IMR-90 (cell line): ENCODE results near the gene DPP10. TPM values are rescaled to one million over a fixed set of nuclear protein-coding genes. Genes with fewer than 3 reads are reported as not detected.

ENCODE experiments used
- ATAC-seq: fragments of 200-7000 bp; cut with Tn5 transposase; 2 replicates; pipeline ENCODE4 v1.9.1; 2020; ENCODE audit warnings: low read depth, mild to moderate bottlenecking, moderate library complexity
- BruUV-seq: library from RNA; stranded (reverse); fragments of 400-500 nt; replicated peaks from 2 replicates; lab custom pipeline; 2021; lab: Mats Ljungman, UMichigan
- CTCF ChIA-PET: fragments of 300-600 bp; formaldehyde crosslinking; extraction: SDS; loops from one replicate; lab custom pipeline; 2021; ENCODE audit warnings: antibody characterized with exemption; lab: Yijun Ruan, JAX
- POLR2A ChIA-PET: fragments of 300-600 bp; sonication (Branson Sonifier 250); formaldehyde crosslinking; loops from one replicate; lab custom pipeline; 2022; ENCODE audit warnings: antibody characterized with exemption; ENCODE audit not compliant: unreplicated experiment; lab: Charles Lee
- DNase-seq: peaks from one replicate; pipeline ENCODE4 v3.0.0; 2013
- H2AFZ ChIP-seq: replicated peaks from 2 replicates; pipeline ENCODE3; 2013; ENCODE audit warnings: low read length, mild to moderate bottlenecking; ENCODE audit not compliant: poor library complexity
- H2AK5ac ChIP-seq: 2 replicates; pipeline ENCODE4 v1.6.1; 2013; ENCODE audit warnings: low read depth, low read length, inconsistent platforms
- H2AK9ac ChIP-seq: replicated peaks from 2 replicates; pipeline ENCODE3; 2013; ENCODE audit warnings: mild to moderate bottlenecking, low read depth, low read length, moderate library complexity; ENCODE audit not compliant: poor library complexity
- H2BK120ac ChIP-seq: 2 replicates; pipeline ENCODE4 v1.6.1; 2013; ENCODE audit warnings: low read depth, low read length, inconsistent platforms
- H2BK15ac ChIP-seq: 3 replicates; pipeline ENCODE4 v1.6.1; 2013; ENCODE audit warnings: low read depth, low read length, inconsistent platforms
- H2BK20ac ChIP-seq: 2 replicates; pipeline ENCODE4 v1.6.1; 2013; ENCODE audit warnings: low read depth, mild to moderate bottlenecking, inconsistent platforms, low read length, moderate library complexity
- H2BK5ac ChIP-seq: 2 replicates; pipeline ENCODE4 v1.6.1; 2013; ENCODE audit warnings: mild to moderate bottlenecking, low read depth, low read length, inconsistent platforms; ENCODE audit not compliant: poor library complexity, severe bottlenecking
- H3K14ac ChIP-seq: replicated peaks from 2 replicates; pipeline ENCODE4 v1.6.1; 2013; ENCODE audit warnings: low read depth, low read length, inconsistent platforms
- H3K18ac ChIP-seq: 2 replicates; pipeline ENCODE4 v1.6.1; 2013; ENCODE audit warnings: low read depth, low read length, control low read depth
- H3K23ac ChIP-seq: 2 replicates; pipeline ENCODE4 v1.6.1; 2013; ENCODE audit warnings: low read depth, low read length, inconsistent platforms
- H3K27ac ChIP-seq: 2 replicates; pipeline ENCODE4 v1.5.1; 2013; ENCODE audit warnings: mild to moderate bottlenecking, control low read depth, low read length; ENCODE audit not compliant: insufficient read depth
- H3K27me3 ChIP-seq: 2 replicates; pipeline ENCODE4 v1.6.1; 2013; ENCODE audit warnings: low read length; ENCODE audit not compliant: control insufficient read depth, insufficient read depth
- H3K36me3 ChIP-seq: 2 replicates; pipeline ENCODE4 v1.6.1; 2013; ENCODE audit warnings: low read length, mixed read lengths; ENCODE audit not compliant: control insufficient read depth, insufficient read depth
- H3K4ac ChIP-seq: 2 replicates; pipeline ENCODE4 v1.6.1; 2013; ENCODE audit warnings: low read depth, low read length, inconsistent platforms
- H3K4me1 ChIP-seq: 2 replicates; pipeline ENCODE4 v1.6.1; 2013; ENCODE audit warnings: low read length, mixed read lengths; ENCODE audit not compliant: control insufficient read depth, insufficient read depth
- H3K4me2 ChIP-seq: 2 replicates; pipeline ENCODE4 v1.6.1; 2013; ENCODE audit warnings: low read depth, mild to moderate bottlenecking, control low read depth, low read length, moderate library complexity
- H3K4me3 ChIP-seq: 2 replicates; pipeline ENCODE4 v1.5.1; 2013; ENCODE audit warnings: low read depth, mild to moderate bottlenecking, control low read depth, low read length, moderate library complexity; ENCODE audit not compliant: insufficient read depth
- H3K56ac ChIP-seq: 2 replicates; pipeline ENCODE4 v1.6.1; 2013; ENCODE audit warnings: low read length, inconsistent platforms; ENCODE audit not compliant: insufficient read depth; ENCODE audit errors: extremely low read depth
- H3K79me1 ChIP-seq, 2 experiments: 2 replicates each; pipeline ENCODE4 v1.6.1; 2013; ENCODE audit warnings: low read length in 2 of 2, inconsistent platforms in 1 of 2, low read depth in 1 of 2
- H3K9ac ChIP-seq: 2 replicates; pipeline ENCODE4 v1.6.1; 2013; ENCODE audit warnings: low read depth, low read length, control low read depth
- H3K9me1 ChIP-seq: 2 replicates; pipeline ENCODE4 v1.6.1; 2013; ENCODE audit warnings: low read length, inconsistent platforms; ENCODE audit not compliant: insufficient read depth
- H3K9me3 ChIP-seq: 2 replicates; pipeline ENCODE4 v1.6.1; 2013; ENCODE audit warnings: low read length; ENCODE audit not compliant: control insufficient read depth, insufficient read depth
- H4K20me1 ChIP-seq: 2 replicates; pipeline ENCODE4 v1.6.1; 2013; ENCODE audit warnings: low read length, inconsistent platforms; ENCODE audit not compliant: insufficient read depth
- H4K5ac ChIP-seq: 2 replicates; pipeline ENCODE4 v1.6.1; 2013; ENCODE audit warnings: mild to moderate bottlenecking, low read depth, low read length, control low read depth
- H4K8ac ChIP-seq, 2 experiments: 2 replicates each; pipeline ENCODE4 v1.6.1; 2013; ENCODE audit warnings: low read depth in 2 of 2, low read length in 2 of 2, control low read depth in 1 of 2, inconsistent platforms in 1 of 2
- H4K91ac ChIP-seq: 2 replicates; pipeline ENCODE4 v1.6.1; 2013; ENCODE audit warnings: low read depth, low read length, inconsistent platforms; ENCODE audit not compliant: insufficient read depth
- BHLHE40 ChIP-seq: fragments of 150-350 bp; IDR thresholded peaks from 2 replicates; pipeline ENCODE4 v1.6.1; 2016; ENCODE audit warnings: mild to moderate bottlenecking, low read depth, low read length
- CEBPB ChIP-seq: IDR thresholded peaks from 2 replicates; pipeline ENCODE4 v1.6.1; 2012; ENCODE audit warnings: low read depth, low read length, improper control_type of control experiment
- CTCF ChIP-seq: conservative IDR thresholded peaks from 2 replicates; pipeline ENCODE4 v1.5.1; 2012; ENCODE audit warnings: mild to moderate bottlenecking, low read depth, low read length, improper control_type of control experiment
- RCOR1 ChIP-seq: IDR thresholded peaks from 2 replicates; pipeline ENCODE4 v1.6.1; 2012; ENCODE audit warnings: mild to moderate bottlenecking, low read length, improper control_type of control experiment; ENCODE audit not compliant: insufficient replicate concordance
- USF2 ChIP-seq: fragments of 150-350 bp; IDR thresholded peaks from 2 replicates; pipeline ENCODE4 v1.6.1; 2017; ENCODE audit warnings: mild to moderate bottlenecking, antibody characterized with exemption, low read length, low read depth
- WGBS, 2 experiments: methylation state at CpG; one replicate each; pipeline versions ENCODE4 v1.1.5 to v1.1.7; 2013; ENCODE audit warnings: missing lambda C conversion rate in 2 of 2; ENCODE audit not compliant: insufficient read length in 1 of 2; ENCODE audit errors: extremely low coverage in 2 of 2; 5-methylcytosine and 5-hydroxymethylcytosine counted together
- dilution Hi-C: fragments of 300-500 bp; cut with HindIII; formaldehyde crosslinking; loops from one replicate; pipeline ENCODE4 v1.14.3; 2018; ENCODE audit warnings: low sequenced_read_pairs; ENCODE audit not compliant: unreplicated experiment
- in situ Hi-C: fragments of 300-500 bp; cut with MboI; formaldehyde crosslinking; loops from 3 replicates; pipeline ENCODE4 v1.14.3; 2019; ENCODE audit warnings: low sequenced_read_pairs, inconsistent platforms, mixed read lengths
- intact Hi-C: fragments of 100-400 bp; cut with micrococcal nuclease; formaldehyde crosslinking; loops from 2 replicates; pipeline ENCODE4 v1.10.0; 2022
- polyA plus RNA-seq, 3 experiments: library from polyadenylated mRNA; depleted of rRNA; stranded (reverse); fragments of >200 nt; gene quantifications; 2 replicates each; pipeline ENCODE4 v1.2.3, GENCODE V29; 2012; ENCODE audit warnings: low replicate concordance in 1 of 3
- total RNA-seq: library from RNA; depleted of rRNA; stranded (reverse); fragments of >200 nt; gene quantifications from 2 replicates; pipeline ENCODE4 v1.2.3, GENCODE V29; 2012

DPP10 gene
- total and polyA plus RNA-seq, 2 of the 4 experiments (the other 2 are of a cell fraction) = not detected

GRCh38 chr2:115733190-115733775, 1290.8 kb downstream of the DPP10 start:
- TF ChIP-seq CTCF (no peak), RCOR1 (no peak), BHLHE40 (no peak), USF2 (no peak), CEBPB (no peak)
- Histone ChIP-seq H3K14ac (no peak overlapping the region), H3K4me1 (no peaks in the 10 kb centered on the region), H3K18ac (no peak overlapping the region), H2BK15ac (no peak overlapping the region), H4K8ac (no peak overlapping the region), H4K5ac (no peak overlapping the region), H3K36me3 (no peaks in the 10 kb centered on the region), H3K9me3 (0 out of 2 replicates have a peak, but pooled peaks cover 3% of the 10 kb centered on the region), H3K27ac (no peak overlapping the region), H3K23ac (no peak overlapping the region), H3K4me3 (no peak overlapping the region), H3K79me1 (no peaks in the 10 kb centered on the region), H2BK5ac (no peak overlapping the region), H3K27me3 (no peaks in the 10 kb centered on the region), H2AK9ac (no peak overlapping the region), H3K4ac (no peak overlapping the region), H2AK5ac (no peak overlapping the region), H2AFZ (no peak overlapping the region), H3K9me1 (no peaks in the 10 kb centered on the region), H3K9ac (no peak overlapping the region), H2BK120ac (no peak overlapping the region), H3K56ac (no peak overlapping the region), H3K4me2 (no peak overlapping the region), H4K20me1 (no peaks in the 10 kb centered on the region), H2BK20ac (no peak overlapping the region), H4K91ac (no peak overlapping the region)
- no peak for ATAC-seq
- in situ Hi-C loops = no loop called here
- dilution Hi-C loops = no loop called here
- ChIA-PET POLR2A (no interaction called here), CTCF (no interaction called here)
- DNase-seq = no peak
- WGBS, 2 experiments = no CpG with 5 or more reads among the region's 3 CpGs
- BruUV-seq = no TSS peak
- intact Hi-C loops = no loop called here
